ENCODE data around the gene VPS13A.

The VPS13A gene

DNA sequence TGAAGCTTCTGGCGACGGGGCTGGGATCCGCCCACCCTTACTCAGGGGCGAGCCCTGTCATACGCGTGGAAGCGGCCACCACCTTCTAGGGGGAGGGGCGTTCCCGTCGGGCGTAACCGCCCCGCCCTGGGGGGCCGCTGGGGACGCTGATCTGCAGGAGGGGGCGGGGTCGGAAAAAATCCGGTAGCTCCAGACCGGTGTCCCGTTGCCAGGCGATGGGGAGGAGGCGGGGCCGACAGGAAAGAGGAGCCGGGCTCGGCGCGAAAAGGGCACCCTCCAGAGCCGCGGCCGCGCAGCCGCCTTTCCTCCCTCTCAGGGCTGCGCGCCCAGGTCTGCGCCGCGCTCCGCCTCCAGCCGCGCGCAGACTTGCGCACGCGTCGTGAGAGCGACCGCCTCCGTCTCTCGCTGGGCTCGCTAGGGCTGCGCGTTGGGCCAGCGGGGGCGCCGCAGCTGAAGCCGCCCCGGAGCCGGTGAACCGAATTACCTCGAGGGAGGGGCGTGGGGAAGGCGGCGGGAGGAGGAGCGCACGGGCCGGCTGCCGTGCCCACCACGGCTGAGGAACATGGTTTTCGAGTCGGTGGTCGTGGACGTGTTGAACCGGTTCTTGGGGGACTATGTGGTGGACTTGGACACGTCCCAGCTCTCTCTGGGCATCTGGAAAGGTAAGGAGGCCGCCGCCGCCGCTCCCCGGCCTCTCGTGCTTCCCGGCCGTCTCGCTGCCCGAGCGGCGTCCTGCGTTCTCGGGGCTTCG lies at the start of gene VPS13A:
TSS of gene VPS13A (plus strand) at position 392 of the 751 bp plus-strand sequence. CDS start at position 563, 171 bp downstream.
- DNase-seq (ENCODE audit: low read depth) = peak; percentile 95

GRCh38 chr9:77128125-77128789 lies 49.1 kb upstream of the VPS13A start:
- no peak for DNase-seq (ENCODE audit: low read depth)

DNA sequence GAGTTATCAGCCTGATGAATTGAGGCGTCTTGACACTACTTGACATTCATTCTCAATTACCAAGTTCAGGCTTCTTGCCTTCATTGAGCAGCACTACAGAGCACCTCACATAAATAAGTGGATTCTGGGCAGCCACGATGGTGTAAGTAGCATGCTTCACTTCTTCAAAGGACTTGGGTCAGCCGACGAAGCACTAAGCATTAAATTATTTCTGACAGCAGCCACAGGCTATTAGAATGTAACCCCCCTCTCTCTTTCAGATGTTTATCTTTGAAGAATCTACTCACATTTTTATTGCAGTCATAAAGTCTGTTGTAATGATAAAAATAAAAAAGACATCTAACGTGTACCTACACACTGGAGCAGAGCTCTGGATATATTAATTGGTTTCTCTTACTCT lies 45.9 kb upstream of the VPS13A start:
- no peak for DNase-seq (ENCODE audit: low read depth)

- no peak for DNase-seq (ENCODE audit: low read depth)
These were observed 44.3 kb upstream of the VPS13A start for GRCh38 chr9:77133011-77133410.

DNA sequence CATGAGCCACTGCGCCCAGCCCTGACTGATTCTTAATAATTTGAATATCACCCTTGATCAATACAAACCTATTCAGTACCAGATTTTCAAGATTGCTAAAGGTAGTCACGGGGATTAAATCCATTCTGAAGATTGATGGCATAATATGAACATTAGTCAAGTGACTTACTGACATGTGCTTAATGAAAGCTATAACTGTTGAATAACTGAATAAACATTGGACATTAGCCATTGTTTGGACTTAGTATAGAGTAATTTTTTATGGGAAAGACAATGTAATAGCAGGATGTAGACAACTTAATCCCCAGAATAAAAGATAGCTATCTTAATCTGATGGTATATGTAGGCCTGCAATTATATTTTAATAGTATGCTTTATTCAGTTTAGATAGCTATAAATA lies 35.0 kb upstream of the VPS13A start:
- no peak for DNase-seq (ENCODE audit: low read depth)

- DNase-seq (ENCODE audit: low read depth) = no peak
These were observed 27.5 kb upstream of the VPS13A start for GRCh38 chr9:77149879-77150278.

GRCh38 chr9:77152289-77152688 lies 25.0 kb upstream of the VPS13A start:
- DNase-seq (ENCODE audit: low read depth) = no peak

- DNase-seq (ENCODE audit: low read depth) = no peak
These were observed 20.5 kb upstream of the VPS13A start for GRCh38 chr9:77156646-77157371.

DNA sequence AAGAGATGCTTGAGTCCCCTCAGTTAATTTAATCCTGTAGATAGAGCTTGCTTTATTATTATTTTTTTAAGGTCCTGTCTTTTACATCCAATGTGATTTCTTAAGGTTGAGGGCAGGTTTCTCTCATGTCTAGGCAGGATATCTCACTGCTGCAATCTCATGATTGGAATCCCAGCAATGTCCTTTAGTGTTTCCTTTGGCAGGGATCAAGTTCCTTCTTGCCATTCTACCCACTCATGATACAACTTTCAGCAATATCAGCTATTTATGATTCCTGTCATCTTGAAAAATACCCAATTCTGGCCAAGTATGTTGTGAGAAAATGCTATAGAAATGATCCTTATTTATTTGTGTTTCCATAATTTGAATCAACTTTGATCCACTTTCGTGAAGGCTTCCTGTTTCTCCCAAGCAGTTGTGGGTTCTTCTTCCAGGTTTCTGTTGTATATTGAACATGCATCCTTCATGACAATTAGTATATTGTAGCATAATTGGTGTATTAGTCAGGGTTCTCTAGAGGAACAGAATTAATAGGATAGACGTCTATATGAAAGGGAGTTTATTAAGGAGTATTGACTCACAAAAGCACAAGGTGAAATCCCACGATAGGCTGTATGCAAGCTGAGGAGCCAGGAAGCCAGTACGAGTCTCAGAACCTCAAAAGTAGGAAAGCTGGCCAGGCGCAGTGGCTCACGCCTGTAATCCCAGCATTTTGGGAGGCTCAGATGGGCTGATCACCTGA lies 18.4 kb upstream of the VPS13A start:
- no peak for DNase-seq (ENCODE audit: low read depth)

DNA sequence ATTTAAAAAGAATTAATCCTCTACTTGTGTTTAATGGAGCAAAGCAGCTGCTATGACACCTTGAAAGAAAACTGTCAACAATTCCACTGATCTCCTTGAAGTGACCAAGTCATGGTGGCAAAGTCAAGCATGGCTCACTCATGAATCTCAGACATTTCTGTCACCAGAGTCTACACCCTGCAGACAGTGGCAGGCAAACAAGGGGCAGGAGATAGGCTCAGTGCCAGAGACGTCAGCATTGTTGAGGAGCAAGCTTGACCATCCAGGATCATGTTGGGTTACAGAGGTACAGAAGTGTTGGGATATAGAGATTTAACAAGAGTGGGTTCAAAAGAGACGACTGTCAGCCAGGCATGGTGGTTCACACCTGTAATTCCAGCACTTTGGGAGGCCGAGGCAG lies 16.1 kb upstream of the VPS13A start:
- DNase-seq (ENCODE audit: low read depth) = no peak

DNA sequence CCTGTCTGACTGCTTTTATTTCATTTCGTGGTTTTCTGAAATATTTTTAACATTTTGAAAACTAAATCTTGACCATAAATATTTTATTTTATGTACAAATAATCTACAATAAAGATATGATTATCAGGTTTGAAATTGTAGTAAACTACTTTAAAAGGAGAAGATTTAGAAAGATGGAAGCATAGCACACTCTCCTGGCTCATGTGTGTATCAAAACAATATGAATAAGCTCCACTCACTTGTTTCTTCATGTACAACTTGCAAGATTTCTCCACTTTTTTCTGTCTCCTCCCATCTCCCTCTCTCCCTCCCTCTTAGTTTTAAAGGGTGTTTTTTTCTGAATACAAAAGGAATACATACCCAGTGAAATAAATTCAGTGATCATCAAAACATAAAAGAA lies 15.4 kb upstream of the VPS13A start:
- no peak for DNase-seq (ENCODE audit: low read depth)

GRCh38 chr9:77162366-77162765 lies 15.0 kb upstream of the VPS13A start:
- no peak for DNase-seq (ENCODE audit: low read depth)

GRCh38 chr9:77163884-77164283 lies 13.4 kb upstream of the VPS13A start:
- no peak for DNase-seq (ENCODE audit: low read depth)

DNA sequence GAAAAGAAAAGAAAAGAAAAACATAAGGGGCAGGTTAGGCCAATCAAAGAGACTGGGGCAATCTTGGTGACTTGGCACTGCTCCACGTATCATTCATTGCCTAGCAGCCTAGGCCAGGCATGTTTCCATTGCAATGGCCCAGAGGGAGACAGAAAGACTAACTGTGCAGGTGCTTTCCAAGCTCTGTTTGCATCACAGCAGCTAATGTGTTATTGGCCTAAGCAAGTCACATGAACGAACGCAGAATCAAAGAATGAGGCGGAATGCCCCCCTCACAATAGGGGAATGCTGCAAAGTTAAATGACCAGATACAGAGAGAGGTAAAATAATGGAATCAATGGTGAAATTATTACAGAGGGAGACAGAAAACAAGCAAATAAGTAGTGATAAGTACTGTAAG lies 11.1 kb upstream of the VPS13A start:
- DNase-seq (ENCODE audit: low read depth) = no peak

- no peak for DNase-seq (ENCODE audit: low read depth)
These were observed 6.2 kb upstream of the VPS13A start for GRCh38 chr9:77170991-77171699.

DNA sequence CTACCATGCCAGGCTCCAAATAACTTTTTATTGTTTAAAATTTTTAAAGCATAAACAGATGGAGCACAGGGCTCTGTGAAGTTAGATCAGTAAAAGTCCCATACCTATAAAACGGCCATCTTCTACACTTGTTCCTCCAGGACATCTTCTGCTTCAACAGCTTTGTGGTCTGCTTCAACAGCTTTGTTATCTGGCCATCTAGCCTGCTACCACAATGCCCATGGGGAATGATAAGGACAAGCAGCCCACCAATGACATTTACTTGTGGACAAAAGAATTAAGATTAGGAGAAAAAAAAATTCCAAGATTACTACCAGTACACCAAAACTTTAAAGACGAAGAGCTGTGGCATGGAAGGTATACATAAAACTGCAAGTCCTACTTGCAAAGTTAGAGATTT lies 2.2 kb upstream of the VPS13A start:
- no peak for DNase-seq (ENCODE audit: low read depth)

DNA sequence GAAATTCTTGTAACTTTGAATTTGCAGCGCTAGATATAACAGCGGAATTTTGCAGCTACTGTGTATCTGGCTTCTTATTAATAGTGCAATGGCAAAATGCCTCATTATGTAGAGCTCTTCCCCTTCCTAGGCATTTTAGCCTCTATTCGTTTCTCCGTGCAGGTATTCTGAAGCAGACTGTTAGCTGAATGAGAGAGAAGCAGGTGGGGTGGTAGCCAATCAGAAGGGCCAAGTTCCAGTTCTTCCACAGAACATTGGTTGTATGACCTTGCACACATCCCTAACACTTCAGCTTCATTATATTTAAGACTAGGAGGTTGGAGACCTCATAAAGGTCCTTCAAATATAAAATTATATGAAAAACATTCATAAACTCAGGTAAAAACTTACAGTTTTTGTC lies 1.2 kb upstream of the VPS13A start:
- DNase-seq (ENCODE audit: low read depth) = no peak

- DNase-seq (ENCODE audit: low read depth) = no peak
These were observed 620 bp upstream of the VPS13A start for GRCh38 chr9:77176686-77177142.

- peak; percentile 20 for DNase-seq (ENCODE audit: low read depth)
These were observed 810 bp downstream of the VPS13A start for GRCh38 chr9:77177894-77178794.

GRCh38 chr9:77180056-77180455 lies 2.7 kb downstream of the VPS13A start:
- DNase-seq (ENCODE audit: low read depth) = no peak

- DNase-seq (ENCODE audit: low read depth) = no peak
These were observed 6.2 kb downstream of the VPS13A start for GRCh38 chr9:77183581-77183980.

All from stimulated activated CD8-positive, alpha-beta memory T cell treated with anti-CD3 and anti-CD28 coated beads, Interleukin-7, amount 100 ng/mL, for 24 hours (primary cell).